ENCODE data around the gene PSTPIP2. TPM values are rescaled to one million over a fixed set of nuclear protein-coding genes. Genes with fewer than 3 reads are reported as not detected.

PSTPIP2 gene, protein sequence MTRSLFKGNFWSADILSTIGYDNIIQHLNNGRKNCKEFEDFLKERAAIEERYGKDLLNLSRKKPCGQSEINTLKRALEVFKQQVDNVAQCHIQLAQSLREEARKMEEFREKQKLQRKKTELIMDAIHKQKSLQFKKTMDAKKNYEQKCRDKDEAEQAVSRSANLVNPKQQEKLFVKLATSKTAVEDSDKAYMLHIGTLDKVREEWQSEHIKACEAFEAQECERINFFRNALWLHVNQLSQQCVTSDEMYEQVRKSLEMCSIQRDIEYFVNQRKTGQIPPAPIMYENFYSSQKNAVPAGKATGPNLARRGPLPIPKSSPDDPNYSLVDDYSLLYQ
- total RNA-seq (21.2 and 24.5 TPM in 2 replicates), polyA plus RNA-seq (10.0 and 11.9 TPM in 2 replicates)

DNA sequence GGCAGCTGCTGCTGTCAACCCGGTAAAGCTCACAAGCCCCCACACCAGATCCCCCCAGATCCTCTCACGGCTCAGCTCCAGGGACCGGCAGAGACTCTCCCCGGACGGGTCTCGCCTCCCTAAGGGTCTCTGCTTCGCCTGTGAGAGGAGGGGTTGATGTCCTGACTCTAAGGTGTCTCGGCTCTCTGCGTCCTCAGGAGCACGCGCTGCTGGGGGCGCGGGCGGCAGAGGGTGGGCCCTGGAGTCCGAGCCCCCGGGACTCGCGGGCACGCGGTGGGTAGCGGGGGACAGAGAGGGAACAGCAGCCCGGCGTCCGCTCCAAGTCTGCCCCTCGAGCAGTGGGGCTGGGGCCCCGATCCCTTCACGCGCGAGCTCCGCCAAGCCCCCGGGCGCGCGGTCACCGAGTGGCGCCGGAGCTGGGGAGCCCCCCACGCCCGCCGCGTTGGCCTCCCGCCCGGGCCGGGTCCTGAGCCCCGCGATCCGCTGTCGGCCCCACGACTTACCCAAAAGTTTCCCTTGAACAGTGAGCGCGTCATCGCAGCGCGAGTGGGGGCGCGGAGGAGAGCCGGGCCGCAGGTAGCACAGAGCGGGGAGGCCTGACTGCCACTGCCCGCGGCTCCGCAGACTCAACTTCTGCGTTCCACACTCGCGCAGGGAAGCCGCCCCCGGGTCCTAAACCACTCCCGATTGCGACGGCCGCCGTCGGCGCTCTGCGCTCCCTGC, at the start of gene PSTPIP2:
Gene PSTPIP2 (minus strand): TSS at position 608 of the 723 bp plus-strand sequence. CDS start 72 bp downstream, at position 536.
- no peak within 1 kb of the TSS for H3K27ac ChIP-seq
- peak within 1 kb of the TSS; percentile 95 for H3K4me2 ChIP-seq
- peaks cover 8% of the 10 kb centered on the region for H3K4me1 ChIP-seq (ENCODE audit: insufficient read depth)
- no peaks in the 10 kb centered on the region for H4K20me1 ChIP-seq (ENCODE audit: insufficient read depth, poor library complexity, severe bottlenecking)
- DNase-seq (ENCODE audit: low spot score): peak; percentile 82
- no peaks in the 10 kb centered on the region for H3K36me3 ChIP-seq (replicated peaks; ENCODE audit: insufficient read depth, low read depth)
- peaks cover 39% of the 10 kb centered on the region for H3K79me2 ChIP-seq
- H2AFZ ChIP-seq: peak within 1 kb of the TSS; percentile 94
- H3K4me3 ChIP-seq: peak within 1 kb of the TSS; percentile 95
- no peaks in the 10 kb centered on the region for H3K9me3 ChIP-seq (ENCODE audit: low read depth)
- WGBS (ENCODE audit: low lambda C conversion rate, missing lambda C conversion rate): 2% methylated on average over 64 of the region's 75 CpGs
- H3K9me2 ChIP-seq (replicated peaks; ENCODE audit: insufficient read depth): no peaks in the 10 kb centered on the region
- H3K27me3 ChIP-seq: no peaks in the 10 kb centered on the region
- no peak for TF ChIP-seq EZH2 (IDR thresholded peaks at IDR 0.05; ENCODE audit: borderline replicate concordance)
- TF ChIP-seq, protein P1, sequence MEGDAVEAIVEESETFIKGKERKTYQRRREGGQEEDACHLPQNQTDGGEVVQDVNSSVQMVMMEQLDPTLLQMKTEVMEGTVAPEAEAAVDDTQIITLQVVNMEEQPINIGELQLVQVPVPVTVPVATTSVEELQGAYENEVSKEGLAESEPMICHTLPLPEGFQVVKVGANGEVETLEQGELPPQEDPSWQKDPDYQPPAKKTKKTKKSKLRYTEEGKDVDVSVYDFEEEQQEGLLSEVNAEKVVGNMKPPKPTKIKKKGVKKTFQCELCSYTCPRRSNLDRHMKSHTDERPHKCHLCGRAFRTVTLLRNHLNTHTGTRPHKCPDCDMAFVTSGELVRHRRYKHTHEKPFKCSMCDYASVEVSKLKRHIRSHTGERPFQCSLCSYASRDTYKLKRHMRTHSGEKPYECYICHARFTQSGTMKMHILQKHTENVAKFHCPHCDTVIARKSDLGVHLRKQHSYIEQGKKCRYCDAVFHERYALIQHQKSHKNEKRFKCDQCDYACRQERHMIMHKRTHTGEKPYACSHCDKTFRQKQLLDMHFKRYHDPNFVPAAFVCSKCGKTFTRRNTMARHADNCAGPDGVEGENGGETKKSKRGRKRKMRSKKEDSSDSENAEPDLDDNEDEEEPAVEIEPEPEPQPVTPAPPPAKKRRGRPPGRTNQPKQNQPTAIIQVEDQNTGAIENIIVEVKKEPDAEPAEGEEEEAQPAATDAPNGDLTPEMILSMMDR (IDR thresholded peaks at IDR 0.05; ENCODE audit: poor library complexity): no peak
- TF ChIP-seq EZH2phosphoT487 (IDR thresholded peaks at IDR 0.05; ENCODE audit: low read depth, severe bottlenecking, unreplicated experiment): no peak

DNA sequence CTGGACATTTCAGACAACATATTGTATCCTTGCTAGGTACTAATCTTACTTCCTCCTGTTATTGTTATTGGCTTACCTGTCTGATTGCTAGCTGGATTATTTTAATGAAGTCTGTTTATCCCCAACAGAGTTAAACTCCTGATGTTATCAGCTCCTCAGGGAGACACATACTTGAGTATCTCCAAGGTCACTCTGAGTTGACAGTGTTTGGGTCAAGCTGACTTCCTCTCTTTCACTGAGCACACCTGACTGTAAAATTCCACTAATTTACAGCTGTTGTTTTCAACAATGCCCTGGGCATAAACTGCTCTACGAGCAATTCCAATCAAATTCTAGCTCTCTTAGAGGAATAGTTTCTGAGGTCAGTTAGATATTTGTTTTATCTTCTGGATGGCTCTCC, 41.7 kb upstream of the PSTPIP2 start:
- Histone ChIP-seq H3K79me2 (peaks cover 8% of the 10 kb centered on the region), H2AFZ (no peak overlapping the region), H4K20me1 (ENCODE audit: insufficient read depth, poor library complexity, severe bottlenecking) (no peaks in the 10 kb centered on the region), H3K27me3 (no peaks in the 10 kb centered on the region), H3K4me1 (ENCODE audit: insufficient read depth) (no peaks in the 10 kb centered on the region), H3K9me3 (ENCODE audit: low read depth) (no peaks in the 10 kb centered on the region), H3K4me2 (no peak overlapping the region), H3K4me3 (no peak overlapping the region), H3K9me2 (replicated peaks; ENCODE audit: insufficient read depth) (no peaks in the 10 kb centered on the region), H3K36me3 (replicated peaks; ENCODE audit: insufficient read depth, low read depth) (no peaks in the 10 kb centered on the region), H3K27ac (peak overlapping the region; percentile 20)
- DNase-seq (ENCODE audit: low spot score): no peak
- 75% methylated on average over 1 of the region's 1 CpG for WGBS (ENCODE audit: low lambda C conversion rate, missing lambda C conversion rate)
- TF ChIP-seq EZH2 (IDR thresholded peaks at IDR 0.05; ENCODE audit: borderline replicate concordance) (no peak), EZH2phosphoT487 (IDR thresholded peaks at IDR 0.05; ENCODE audit: low read depth, severe bottlenecking, unreplicated experiment) (no peak)
- TF ChIP-seq, protein P1 (IDR thresholded peaks at IDR 0.05; ENCODE audit: poor library complexity): no peak

DNA sequence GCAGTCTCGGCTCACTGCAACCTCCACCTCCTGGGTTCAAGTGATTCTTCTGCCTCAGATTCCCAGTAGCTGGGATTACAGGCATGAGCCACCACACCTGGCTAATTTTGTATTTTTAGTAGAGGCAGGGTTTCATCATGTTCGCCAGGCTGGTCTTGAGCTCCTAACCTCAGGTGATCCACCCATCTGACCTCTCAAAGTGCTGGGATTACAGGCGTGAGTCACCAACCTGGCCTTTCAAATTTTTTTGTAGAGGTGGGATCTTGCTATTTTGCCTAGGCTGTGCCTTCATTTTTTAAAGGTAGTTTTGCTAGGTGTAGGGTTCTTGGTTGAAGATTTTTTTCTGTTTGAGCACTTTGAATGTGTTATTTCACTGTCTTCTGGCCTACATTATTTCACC, 38.3 kb upstream of the PSTPIP2 start:
- Histone ChIP-seq H3K4me2 (no peak overlapping the region), H3K27me3 (no peaks in the 10 kb centered on the region), H3K9me2 (replicated peaks; ENCODE audit: insufficient read depth) (no peaks in the 10 kb centered on the region), H3K36me3 (replicated peaks; ENCODE audit: insufficient read depth, low read depth) (no peaks in the 10 kb centered on the region), H3K9me3 (ENCODE audit: low read depth) (no peaks in the 10 kb centered on the region), H3K79me2 (peaks cover 29% of the 10 kb centered on the region), H3K4me3 (no peak overlapping the region), H2AFZ (no peak overlapping the region), H3K27ac (no peak overlapping the region), H3K4me1 (ENCODE audit: insufficient read depth) (peaks cover 5% of the 10 kb centered on the region), H4K20me1 (ENCODE audit: insufficient read depth, poor library complexity, severe bottlenecking) (no peaks in the 10 kb centered on the region)
- WGBS (ENCODE audit: low lambda C conversion rate, missing lambda C conversion rate): 98% methylated on average over 3 of the region's 3 CpGs
- DNase-seq (ENCODE audit: low spot score): no peak
- no peak for TF ChIP-seq EZH2 (IDR thresholded peaks at IDR 0.05; ENCODE audit: borderline replicate concordance)
- no peak for TF ChIP-seq EZH2phosphoT487 (IDR thresholded peaks at IDR 0.05; ENCODE audit: low read depth, severe bottlenecking, unreplicated experiment)

DNA sequence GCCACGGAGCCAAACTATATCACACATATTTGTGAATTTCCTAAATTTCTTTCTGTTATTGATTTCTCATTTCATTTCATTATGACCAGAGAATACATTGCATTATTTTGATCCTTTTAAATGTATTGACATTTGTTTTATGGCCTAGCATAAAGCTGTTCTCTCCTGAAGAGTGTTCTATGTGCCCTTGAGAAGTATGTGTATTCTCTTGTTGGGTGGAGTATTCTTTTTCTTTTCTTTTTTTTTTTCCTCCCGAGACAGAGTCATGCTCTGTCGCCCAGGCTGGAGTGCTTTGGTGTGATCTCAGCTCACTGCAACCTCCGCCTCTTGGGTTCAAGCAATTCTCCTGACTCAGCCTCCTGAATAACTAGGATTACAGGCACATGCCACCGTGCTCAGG, 37.3 kb upstream of the PSTPIP2 start:
- WGBS (ENCODE audit: low lambda C conversion rate, missing lambda C conversion rate): 96% methylated on average over 5 of the region's 5 CpGs
- TF ChIP-seq, protein P1 (IDR thresholded peaks at IDR 0.05; ENCODE audit: poor library complexity): no peak
- TF ChIP-seq EZH2 (IDR thresholded peaks at IDR 0.05; ENCODE audit: borderline replicate concordance) (no peak), EZH2phosphoT487 (IDR thresholded peaks at IDR 0.05; ENCODE audit: low read depth, severe bottlenecking, unreplicated experiment) (no peak)

More for the DNA sequence above, 37.3 kb upstream of the PSTPIP2 start:
- H3K9me3 ChIP-seq (ENCODE audit: low read depth): no peaks in the 10 kb centered on the region
- DNase-seq (ENCODE audit: low spot score): no peak
- no peaks in the 10 kb centered on the region for H3K9me2 ChIP-seq (replicated peaks; ENCODE audit: insufficient read depth)
- no peak overlapping the region for H3K4me2 ChIP-seq
- H3K36me3 ChIP-seq (replicated peaks; ENCODE audit: insufficient read depth, low read depth): no peaks in the 10 kb centered on the region
- H3K27me3 ChIP-seq: no peaks in the 10 kb centered on the region
- peaks cover 5% of the 10 kb centered on the region for H3K4me1 ChIP-seq (ENCODE audit: insufficient read depth)
- peaks cover 35% of the 10 kb centered on the region for H3K79me2 ChIP-seq
- no peaks in the 10 kb centered on the region for H4K20me1 ChIP-seq (ENCODE audit: insufficient read depth, poor library complexity, severe bottlenecking)
- no peak overlapping the region for H2AFZ ChIP-seq
- H3K4me3 ChIP-seq: no peak overlapping the region
- no peak overlapping the region for H3K27ac ChIP-seq

All from hepatocyte (in vitro differentiated cells).